Inferior parietal cortex (tissue), 1 donor: Measurements from ENCODE around the gene CDCA4.
"Not testable (repeated sequence)": the region's sequence is repeated elsewhere in the genome, so short reads cannot be mapped to it uniquely, and the experiment has no call there.

Experiments used
- DNase-seq: peaks from one replicate; pipeline ENCODE4 v3.0.0-alpha.2; 2016; ENCODE audit errors: extremely low spot score

CDCA4 gene

GRCh38 chr14:105058521-105059034 lies 37.7 kb upstream of the CDCA4 start:
- no peak for DNase-seq

GRCh38 chr14:105056303-105056831 lies 35.5 kb upstream of the CDCA4 start:
- no peak for DNase-seq

- DNase-seq, result no peak
These were observed 34.9 kb upstream of the CDCA4 start for GRCh38 chr14:105055736-105056302.

GRCh38 chr14:105055334-105055733 lies 34.5 kb upstream of the CDCA4 start:
- DNase-seq, result no peak

GRCh38 chr14:105053996-105054395 lies 33.1 kb upstream of the CDCA4 start:
- no peak for DNase-seq

- no peak for DNase-seq
These were observed 32.5 kb upstream of the CDCA4 start for GRCh38 chr14:105053421-105053820.

- DNase-seq, result no peak
These were observed 31.2 kb upstream of the CDCA4 start for GRCh38 chr14:105052110-105052458.

GRCh38 chr14:105051182-105052109 lies 30.6 kb upstream of the CDCA4 start:
- DNase-seq, result no peak

- no peak for DNase-seq
These were observed 29.6 kb upstream of the CDCA4 start for GRCh38 chr14:105050551-105050897.

GRCh38 chr14:105049753-105050550 lies 29.1 kb upstream of the CDCA4 start:
- no peak for DNase-seq

- DNase-seq, result no peak
These were observed 26.6 kb upstream of the CDCA4 start for GRCh38 chr14:105047283-105048016.

- no peak for DNase-seq
These were observed 26.0 kb upstream of the CDCA4 start for GRCh38 chr14:105046891-105047282.

- peak; percentile 71 for DNase-seq
These were observed 24.9 kb upstream of the CDCA4 start for GRCh38 chr14:105045710-105046326.

GRCh38 chr14:105043641-105044040 lies 22.8 kb upstream of the CDCA4 start:
- DNase-seq, result no peak

- DNase-seq, result no peak
These were observed 21.9 kb upstream of the CDCA4 start for GRCh38 chr14:105042813-105043212.

- DNase-seq, result no peak
These were observed 21.2 kb upstream of the CDCA4 start for GRCh38 chr14:105041841-105042765.

GRCh38 chr14:105039458-105040205 lies 18.7 kb upstream of the CDCA4 start:
- no peak for DNase-seq

- not testable (repeated sequence) for DNase-seq
These were observed 14.7 kb upstream of the CDCA4 start for GRCh38 chr14:105035616-105036015.
